Psoas muscle (tissue), 8 donors: ENCODE data around the gene VKORC1L1. TPM values are rescaled to one million over a fixed set of nuclear protein-coding genes. Genes with fewer than 3 reads are reported as not detected.
"Not testable (repeated sequence)": the region's sequence is repeated elsewhere in the genome, so short reads cannot be mapped to it uniquely, and the experiment has no call there.

Experiments
- ATAC-seq, 4 donors: fragments of 200-7000 bp; cut with Tn5 transposase; one replicate each; pipeline ENCODE4 v1.9.1; 2020; ENCODE audit warnings: moderate library complexity in 3 of 4, mild to moderate bottlenecking in 2 of 4
- DNase-seq, 2 donors: peaks; one replicate each; pipeline ENCODE4 v3.0.0-alpha.2; 2020
- H3K27ac ChIP-seq: fragments of 200-600 bp; one replicate; pipeline ENCODE4 v1.8.0; 2022
- H3K27me3 ChIP-seq, 3 donors: fragments of 200-600 bp in 1 of 3; one replicate each; pipeline versions ENCODE4 v1.6.1 to v1.8.0; 2013 to 2022; ENCODE audit warnings: low read length in 2 of 3, mild to moderate bottlenecking in 2 of 3, moderate library complexity in 1 of 3; ENCODE audit not compliant: insufficient read depth in 3 of 3
- H3K36me3 ChIP-seq, 2 donors: fragments of 200-600 bp in 1 of 2; one replicate each; pipeline versions ENCODE4 v1.6.1 to v1.8.0; 2013 to 2022; ENCODE audit warnings: low read depth in 1 of 2, mild to moderate bottlenecking in 1 of 2, moderate library complexity in 1 of 2; ENCODE audit not compliant: insufficient read depth in 1 of 2
- H3K4me1 ChIP-seq: fragments of 200-600 bp; one replicate; pipeline ENCODE4 v1.8.0; 2022
- H3K4me3 ChIP-seq: fragments of 200-600 bp; one replicate; pipeline ENCODE4 v1.8.0; 2022; ENCODE audit warnings: mild to moderate bottlenecking
- H3K9me3 ChIP-seq: fragments of 200-600 bp; one replicate; pipeline ENCODE4 v1.8.0; 2022
- WGBS, 3 donors: extraction: QIAGEN DNeasy Blood & Tissue Kit; methylation state at CpG; one replicate each; pipeline versions ENCODE4 v1.1.6 to v1.1.7; 2013; 5-methylcytosine and 5-hydroxymethylcytosine counted together
- intact Hi-C, 2 donors: fragments of 100-400 bp; cut with DNase I; formaldehyde crosslinking; loops; one replicate each; pipeline versions ENCODE4 v1.11.0 to v1.14.2; 2022
- long read RNA-seq, 2 donors: library from polyadenylated mRNA; unstranded; transcript quantifications; one replicate each; pipeline ENCODE4 v2.0.0, GENCODE V29; 2021
- polyA plus RNA-seq, 3 donors: library from polyadenylated mRNA; stranded (reverse); fragments of 200-250 nt; gene quantifications; one replicate each; pipeline ENCODE4 v1.2.3, GENCODE V29; 2013
- total RNA-seq, 4 donors: library from RNA; stranded (reverse); fragmentation: NEBNext Ultra II Directional in 2 of 4; extraction: Animal tissue kit (Norgen Biotek cat#: 25700) in 2 of 4; gene quantifications; one replicate each; pipeline versions ENCODE4 v1.2.1 to v1.2.4, GENCODE V29; 2021 to 2023
- TF ChIP-seq, protein P1 (sequence below): fragments of 200-600 bp; IDR thresholded peaks from one replicate; pipeline ENCODE4 v1.8.0; 2022; ENCODE audit warnings: antibody characterized with exemption
- donor health status: healthy with polysubstance abuse.
- donor health status: DM: no; HTN: no; CAD: no; lungs with moderate emphysema.
- donor health status: Bipolar disorder and iron deficiency.
- donor health status: healthy.
- donor health status: DM: yes; HTN: yes; CAD: no.
- donor health status: DM: no; HTN: no; CAD: no.
- donor health status: DM: no; HTN: no; CAD: no.
- donor health status: DM: yes; HTN: yes; CAD: no.

VKORC1L1 gene
- total RNA-seq = 10 to 100 TPM; 17.0 to 24.4 (median 21.2) TPM
- 10 to 100 TPM in 2 of 3 donors, 1 to 10 TPM in 1; 9.9 to 23.5 (median 14.2) TPM for polyA plus RNA-seq
- long read RNA-seq, donor 1, full-length matches to known transcripts = 24 of 25 reads
- long read RNA-seq, donor 1, partial matches to known transcripts = 1 of 25 reads
- long read RNA-seq, donor 1, other reads (novel, unspliced or antisense) = 0 of 25 reads
- long read RNA-seq, donor 2, full-length matches to known transcripts = 58 of 67 reads
- long read RNA-seq, donor 2, partial matches to known transcripts = 0 of 67 reads
- long read RNA-seq, donor 2, other reads (novel, unspliced or antisense) = 9 of 67 reads

DNA sequence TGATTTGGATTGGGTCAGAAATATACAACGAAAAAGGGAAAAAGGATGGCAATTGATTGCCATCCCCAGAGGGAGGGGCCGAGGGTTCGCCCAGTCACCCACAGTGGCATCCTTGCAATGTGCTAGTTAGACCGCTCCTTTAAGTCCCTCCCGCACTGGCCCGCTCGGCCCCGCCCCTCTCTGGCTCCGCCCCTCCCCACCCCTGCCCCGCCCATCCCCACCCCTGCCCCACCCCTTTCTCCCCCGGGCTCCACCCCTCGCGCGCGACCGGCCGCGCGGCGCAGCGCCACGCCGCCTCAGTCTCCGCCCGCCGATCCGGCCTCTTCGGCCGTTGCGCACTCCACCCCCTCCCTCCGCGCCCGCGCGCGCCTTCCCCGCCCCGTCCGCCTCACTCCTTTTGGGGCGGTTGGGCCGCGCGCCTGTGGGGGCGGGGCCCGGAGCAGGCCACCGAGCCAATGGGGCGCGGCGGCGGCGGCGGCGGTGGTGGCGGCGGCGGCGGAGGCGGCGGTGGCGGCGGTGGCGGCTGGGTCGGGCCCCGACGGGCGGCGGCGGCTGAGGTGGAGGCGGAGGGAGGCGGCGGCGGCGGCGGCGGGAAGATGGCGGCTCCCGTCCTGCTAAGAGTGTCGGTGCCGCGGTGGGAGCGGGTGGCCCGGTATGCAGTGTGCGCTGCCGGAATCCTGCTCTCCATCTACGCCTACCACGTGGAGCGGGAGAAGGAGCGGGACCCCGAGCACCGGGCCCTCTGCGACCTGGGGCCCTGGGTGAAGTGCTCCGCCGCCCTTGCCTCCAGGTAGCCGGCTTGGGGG is at the start of gene VKORC1L1:
VKORC1L1 (plus strand) TSS at position 299 of the 806 bp plus-strand sequence; CDS start at position 597, 298 bp downstream.
- TF ChIP-seq, protein P1, sequence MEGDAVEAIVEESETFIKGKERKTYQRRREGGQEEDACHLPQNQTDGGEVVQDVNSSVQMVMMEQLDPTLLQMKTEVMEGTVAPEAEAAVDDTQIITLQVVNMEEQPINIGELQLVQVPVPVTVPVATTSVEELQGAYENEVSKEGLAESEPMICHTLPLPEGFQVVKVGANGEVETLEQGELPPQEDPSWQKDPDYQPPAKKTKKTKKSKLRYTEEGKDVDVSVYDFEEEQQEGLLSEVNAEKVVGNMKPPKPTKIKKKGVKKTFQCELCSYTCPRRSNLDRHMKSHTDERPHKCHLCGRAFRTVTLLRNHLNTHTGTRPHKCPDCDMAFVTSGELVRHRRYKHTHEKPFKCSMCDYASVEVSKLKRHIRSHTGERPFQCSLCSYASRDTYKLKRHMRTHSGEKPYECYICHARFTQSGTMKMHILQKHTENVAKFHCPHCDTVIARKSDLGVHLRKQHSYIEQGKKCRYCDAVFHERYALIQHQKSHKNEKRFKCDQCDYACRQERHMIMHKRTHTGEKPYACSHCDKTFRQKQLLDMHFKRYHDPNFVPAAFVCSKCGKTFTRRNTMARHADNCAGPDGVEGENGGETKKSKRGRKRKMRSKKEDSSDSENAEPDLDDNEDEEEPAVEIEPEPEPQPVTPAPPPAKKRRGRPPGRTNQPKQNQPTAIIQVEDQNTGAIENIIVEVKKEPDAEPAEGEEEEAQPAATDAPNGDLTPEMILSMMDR = no peak
- ATAC-seq (peak; percentile 97 to 99 (median 98)), DNase-seq (peak; percentile 97 to 99)
- intact Hi-C loops = loop anchor here in 1 of 2 donors (10.0 kb wide), 1 partner anchor 112 kb away; the partner anchor contains the start of gene GUSB
- Histone ChIP-seq H3K27me3 (no peaks in the 10 kb centered on the region), H3K4me3 (peak within 1 kb of the TSS; percentile 83), H3K4me1 (no peaks in the 10 kb centered on the region), H3K9me3 (no peaks in the 10 kb centered on the region), H3K27ac (peak within 1 kb of the TSS; percentile 80), H3K36me3 (no peaks in the 10 kb centered on the region)
- 1 to 2% (median 1%) methylated on average over 35 to 94 of the region's 94 CpGs for WGBS, 3 donors

DNA sequence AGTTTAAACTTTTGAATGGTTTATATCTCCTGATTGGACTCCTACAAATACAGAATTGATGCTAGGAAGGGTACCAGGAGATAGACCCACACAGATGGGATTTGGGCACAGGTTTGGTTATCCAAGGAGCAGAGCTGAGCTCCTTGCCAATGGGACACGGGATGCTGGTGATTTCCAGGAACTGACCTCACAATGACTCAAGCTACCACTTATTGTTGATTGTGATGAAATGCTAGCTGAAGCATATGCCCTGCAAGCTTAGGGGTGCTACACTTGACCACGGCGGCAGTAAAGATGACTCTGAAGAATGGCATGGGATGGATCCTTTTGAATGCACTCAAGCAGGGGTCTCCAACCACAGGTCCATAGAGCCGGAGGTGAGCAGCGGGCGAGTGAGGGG is 45.5 kb upstream of the VKORC1L1 start:
- Histone ChIP-seq H3K27ac (no peak overlapping the region), H3K9me3 (no peaks in the 10 kb centered on the region), H3K4me3 (no peak overlapping the region), H3K27me3 (no peaks in the 10 kb centered on the region), H3K4me1 (no peaks in the 10 kb centered on the region), H3K36me3 (no peaks in the 10 kb centered on the region)
- WGBS, 3 donors = 90 to 95% (median 94%) methylated on average over 6 of the region's 6 CpGs
- TF ChIP-seq, protein P1 = no peak
- intact Hi-C loops = no loop called here
- no peak for DNase-seq
- no peak for ATAC-seq

DNA sequence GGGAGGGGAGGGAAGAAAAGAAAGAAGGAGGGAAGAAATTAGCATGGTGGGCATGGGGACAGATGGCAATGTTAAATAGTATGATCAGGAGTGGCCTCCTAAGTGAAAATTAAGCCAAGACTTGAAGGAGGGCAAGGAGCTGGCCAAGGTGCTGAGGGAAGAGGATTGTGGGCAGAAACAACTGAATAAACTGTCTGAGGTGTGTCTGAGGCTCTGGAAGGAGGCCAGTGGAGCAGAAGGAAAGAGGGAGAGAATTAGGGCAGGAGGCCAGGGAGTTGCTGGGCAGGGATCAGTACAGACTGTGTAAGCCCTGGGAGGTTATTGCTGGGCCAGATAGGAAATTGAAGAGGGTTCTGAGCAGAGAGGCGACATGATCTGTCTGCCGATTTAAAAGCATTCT is 40.6 kb upstream of the VKORC1L1 start:
- Histone ChIP-seq H3K4me3 (no peak overlapping the region), H3K4me1 (no peaks in the 10 kb centered on the region), H3K36me3 (no peaks in the 10 kb centered on the region), H3K27me3 (no peaks in the 10 kb centered on the region), H3K9me3 (no peaks in the 10 kb centered on the region), H3K27ac (no peak overlapping the region)
- intact Hi-C loops = no loop called here
- WGBS, 3 donors = 80 to 89% (median 82%) methylated on average over 2 of the region's 2 CpGs
- ATAC-seq (no peak), DNase-seq (no peak)
- TF ChIP-seq, protein P1 = no peak

DNA sequence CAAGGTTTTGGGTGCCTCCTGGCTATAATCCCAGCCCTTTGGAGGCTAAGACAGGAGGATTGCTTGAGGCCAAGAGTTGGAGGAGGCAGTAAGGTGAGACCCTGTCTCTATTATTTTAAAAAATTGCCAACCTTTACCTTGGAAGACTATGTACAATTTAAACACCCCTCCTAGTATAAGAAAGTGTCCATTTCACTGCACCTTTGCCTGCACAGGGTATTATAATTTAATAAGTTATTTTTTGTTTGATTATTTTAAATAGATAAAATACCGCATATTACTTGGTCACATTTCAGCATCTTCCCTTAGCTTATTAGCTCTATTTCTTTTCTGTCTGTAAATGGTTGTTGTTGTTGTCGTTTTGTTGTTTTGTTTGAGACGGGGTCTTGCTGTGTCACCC is 36.2 kb upstream of the VKORC1L1 start:
- intact Hi-C loops, H3K4me1 ChIP-seq: not testable (repeated sequence)

DNA sequence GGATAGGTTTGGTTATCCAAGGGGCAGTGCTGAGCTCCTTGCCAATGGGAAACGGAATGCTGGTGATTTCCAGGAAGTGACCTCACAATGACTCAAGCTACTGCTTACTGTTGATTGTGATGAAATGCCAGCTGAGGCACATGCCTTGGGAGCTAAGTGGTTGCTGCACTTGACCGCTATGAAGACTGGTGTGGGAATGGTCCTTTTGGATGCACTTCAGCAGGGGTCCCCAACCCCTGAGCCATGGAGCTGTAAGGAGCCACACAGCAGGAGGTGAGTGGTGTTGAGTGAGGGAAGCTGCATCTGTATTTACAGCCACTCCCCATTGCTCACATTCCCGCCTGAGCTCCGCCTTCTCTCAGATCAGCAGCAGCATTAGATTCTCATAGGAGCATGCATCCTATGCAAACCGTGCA is 35.3 kb upstream of the VKORC1L1 start:
- H3K4me1 ChIP-seq, DNase-seq, H3K27ac ChIP-seq, H3K9me3 ChIP-seq, ATAC-seq, intact Hi-C loops, H3K4me3 ChIP-seq, H3K36me3 ChIP-seq, H3K27me3 ChIP-seq: not testable (repeated sequence)
- WGBS, 3 donors = 70 to 90% (median 82%) methylated on average over 5 of the region's 5 CpGs

More for the DNA sequence above, 36.2 kb upstream of the VKORC1L1 start:
- DNase-seq, H3K9me3 ChIP-seq, H3K27ac ChIP-seq, H3K4me3 ChIP-seq, H3K27me3 ChIP-seq, H3K36me3 ChIP-seq, ATAC-seq: not testable (repeated sequence)
- WGBS, 3 donors = 93 to 95% (median 94%) methylated on average over 3 of the region's 3 CpGs
